OCI-M2 (cell line): Measurements from ENCODE around the gene SHC1.
A peak's percentile ranks its signal among the peaks of the same experiment; 100 is the strongest.

Source experiments
- DNase-seq: peaks from one replicate; lab custom pipeline; 2025; ENCODE audit not compliant: unreplicated experiment; lab: John Stamatoyannopoulos, UW

SHC1 gene

GRCh38 chr1:154974102-154974807, 3.7 kb upstream of the SHC1 start, which contains the start of gene CKS1B:
CKS1B (plus strand) TSS chr1:154974681; CDS start chr1:154974746, 65 bp downstream.
- DNase-seq: peak; percentile 91

GRCh38 chr1:154973344-154974101, 3.0 kb upstream of the SHC1 start:
- peak; percentile 79 for DNase-seq

GRCh38 chr1:154972517-154973343, 2.2 kb upstream of the SHC1 start:
- DNase-seq: no peak

- no peak for DNase-seq
Observed at GRCh38 chr1:154972213-154972516, 1.6 kb upstream of the SHC1 start.

GRCh38 chr1:154971341-154971998, 923 bp upstream of the SHC1 start:
- no peak for DNase-seq

- DNase-seq: no peak
Observed at GRCh38 chr1:154969860-154970452, 591 bp downstream of the SHC1 start.

GRCh38 chr1:154969246-154969645, 1.3 kb downstream of the SHC1 start:
- no peak for DNase-seq

- no peak for DNase-seq
Observed at GRCh38 chr1:154968731-154969130, 1.8 kb downstream of the SHC1 start.

- no peak for DNase-seq
Observed at GRCh38 chr1:154967331-154967950, 3.1 kb downstream of the SHC1 start.

- DNase-seq: no peak
Observed at GRCh38 chr1:154966111-154966510, 4.4 kb downstream of the SHC1 start.

- DNase-seq: no peak
Observed at GRCh38 chr1:154964359-154964758, 6.2 kb downstream of the SHC1 start.

GRCh38 chr1:154963643-154964042, 6.9 kb downstream of the SHC1 start:
- DNase-seq: no peak

- no peak for DNase-seq
Observed at GRCh38 chr1:154962795-154963330, 7.7 kb downstream of the SHC1 start.

GRCh38 chr1:154962156-154962749, 8.3 kb downstream of the SHC1 start:
- no peak for DNase-seq

GRCh38 chr1:154961207-154962155, 9.1 kb downstream of the SHC1 start, which contains the start of gene PYGO2:
PYGO2 (minus strand) TSS chr1:154961782; CDS start chr1:154961576, 206 bp downstream.
- DNase-seq: no peak

GRCh38 chr1:154960446-154961136, 10.0 kb downstream of the SHC1 start:
- DNase-seq: no peak

GRCh38 chr1:154959426-154959780, 11.1 kb downstream of the SHC1 start:
- no peak for DNase-seq
